Right atrium auricular region (tissue), 2 donors: Measurements from ENCODE around the gene ACTR3. TPM values are rescaled to one million over a fixed set of nuclear protein-coding genes. Genes with fewer than 3 reads are reported as not detected.

Experiments
- DNase-seq: peaks from one replicate; pipeline ENCODE4 v3.0.0-alpha.2; 2019; ENCODE audit warnings: low spot score
- H3K27ac ChIP-seq, 2 donors: fragments of 200-600 bp; sonication (generic); 1 replicate in 1 of 2; 2 replicates in 1 of 2; pipeline ENCODE4 v1.5.1; 2016 to 2019
- H3K27me3 ChIP-seq, 2 donors: fragments of 200-600 bp; sonication (generic); one replicate each; pipeline versions ENCODE4 v1.5.1 to v1.6.0; 2017 to 2019
- H3K36me3 ChIP-seq: fragments of 200-600 bp; sonication (generic); one replicate; pipeline ENCODE4 v1.5.1; 2016
- H3K4me1 ChIP-seq, 2 donors: fragments of 200-600 bp; sonication (generic); one replicate each; pipeline versions ENCODE4 v1.5.1 to v1.6.0; 2017 to 2019
- H3K4me3 ChIP-seq, 2 donors: fragments of 200-600 bp; sonication (generic); 1 replicate in 1 of 2; 2 replicates in 1 of 2; pipeline ENCODE4 v1.5.1; 2017 to 2019; ENCODE audit warnings: mild to moderate bottlenecking in 1 of 2, moderate library complexity in 1 of 2
- H3K9me3 ChIP-seq, 2 donors: fragments of 200-600 bp; sonication (generic); one replicate each; pipeline ENCODE4 v1.5.1; 2019
- CTCF ChIP-seq, 2 donors: fragments of 200-600 bp; sonication (generic); IDR thresholded peaks; one replicate each; pipeline ENCODE4 v1.5.1; 2019; ENCODE audit warnings: antibody characterized with exemption in 2 of 2
- total RNA-seq, 2 donors: library from RNA; depleted of rRNA; stranded (reverse); fragments of >200 nt; gene quantifications; one replicate each; pipeline ENCODE4 v1.1.0, GENCODE V29; 2016

The ACTR3 gene
- total RNA-seq, 2 donors from 2014 or later: 68.5 to 70.5 TPM

- Histone ChIP-seq H3K27ac (no peak overlapping the region), H3K9me3 (no peaks in the 10 kb centered on the region), H3K36me3 (no peaks in the 10 kb centered on the region), H3K4me3 (no peak overlapping the region), H3K4me1 (peaks cover 0 to 75% of the 10 kb centered on the region in 2 donors), H3K27me3 (no peaks in the 10 kb centered on the region)
- DNase-seq: no peak
- no peak for TF ChIP-seq CTCF (IDR thresholded peaks at IDR 0.05)
Measured at GRCh38 chr2:113894156-113894743, 4.4 kb downstream of the ACTR3 start.

- no peak overlapping the region for H3K4me3 ChIP-seq
- no peak overlapping the region for H3K27ac ChIP-seq
- no peak for TF ChIP-seq CTCF (IDR thresholded peaks at IDR 0.05)
- DNase-seq: no peak
- H3K4me1 ChIP-seq: peaks cover 0 to 86% of the 10 kb centered on the region in 2 donors
- no peaks in the 10 kb centered on the region for H3K9me3 ChIP-seq
- H3K27me3 ChIP-seq: no peaks in the 10 kb centered on the region
- H3K36me3 ChIP-seq: no peaks in the 10 kb centered on the region
Measured at GRCh38 chr2:113895301-113895700, 5.4 kb downstream of the ACTR3 start.

- Histone ChIP-seq H3K9me3 (no peaks in the 10 kb centered on the region), H3K4me1 (peaks cover 0 to 90% of the 10 kb centered on the region in 2 donors), H3K27ac (no peak overlapping the region), H3K4me3 (no peak overlapping the region), H3K27me3 (no peaks in the 10 kb centered on the region), H3K36me3 (no peaks in the 10 kb centered on the region)
- DNase-seq: no peak
- TF ChIP-seq CTCF (IDR thresholded peaks at IDR 0.05): no peak
Measured at GRCh38 chr2:113895819-113896563, 6.1 kb downstream of the ACTR3 start.

- Histone ChIP-seq H3K4me1 (peaks cover 0 to 83% of the 10 kb centered on the region in 2 donors), H3K27me3 (no peaks in the 10 kb centered on the region), H3K9me3 (no peaks in the 10 kb centered on the region), H3K4me3 (no peak overlapping the region), H3K27ac (no peak overlapping the region), H3K36me3 (no peaks in the 10 kb centered on the region)
- no peak for TF ChIP-seq CTCF (IDR thresholded peaks at IDR 0.05)
- DNase-seq: no peak
Measured at GRCh38 chr2:113896791-113897190, 6.9 kb downstream of the ACTR3 start.

GRCh38 chr2:113898081-113898480 lies 8.2 kb downstream of the ACTR3 start:
- H3K9me3 ChIP-seq: no peaks in the 10 kb centered on the region
- H3K4me3 ChIP-seq: no peak overlapping the region
- H3K27ac ChIP-seq: no peak overlapping the region
- H3K27me3 ChIP-seq: no peaks in the 10 kb centered on the region
- H3K4me1 ChIP-seq: peaks cover 0 to 75% of the 10 kb centered on the region in 2 donors
- no peak for TF ChIP-seq CTCF (IDR thresholded peaks at IDR 0.05)
- no peaks in the 10 kb centered on the region for H3K36me3 ChIP-seq
- DNase-seq: no peak
